Femur (tissue), 1 donor: Measurements from ENCODE around the gene BACE2.

Source experiments
- DNase-seq: peaks from one replicate; pipeline ENCODE4 v3.0.0-alpha.2; 2017

BACE2 gene

GRCh38 chr21:41167348-41168342, at the start of gene BACE2:
TSS of gene BACE2 (plus strand) at chr21:41168160. CDS start at chr21:41168264, 104 bp downstream.
- DNase-seq: peak; percentile 88

GRCh38 chr21:41119901-41120300, 48.1 kb upstream of the BACE2 start:
- no peak for DNase-seq

GRCh38 chr21:41120997-41121396, 47.0 kb upstream of the BACE2 start:
- DNase-seq: no peak

DNA sequence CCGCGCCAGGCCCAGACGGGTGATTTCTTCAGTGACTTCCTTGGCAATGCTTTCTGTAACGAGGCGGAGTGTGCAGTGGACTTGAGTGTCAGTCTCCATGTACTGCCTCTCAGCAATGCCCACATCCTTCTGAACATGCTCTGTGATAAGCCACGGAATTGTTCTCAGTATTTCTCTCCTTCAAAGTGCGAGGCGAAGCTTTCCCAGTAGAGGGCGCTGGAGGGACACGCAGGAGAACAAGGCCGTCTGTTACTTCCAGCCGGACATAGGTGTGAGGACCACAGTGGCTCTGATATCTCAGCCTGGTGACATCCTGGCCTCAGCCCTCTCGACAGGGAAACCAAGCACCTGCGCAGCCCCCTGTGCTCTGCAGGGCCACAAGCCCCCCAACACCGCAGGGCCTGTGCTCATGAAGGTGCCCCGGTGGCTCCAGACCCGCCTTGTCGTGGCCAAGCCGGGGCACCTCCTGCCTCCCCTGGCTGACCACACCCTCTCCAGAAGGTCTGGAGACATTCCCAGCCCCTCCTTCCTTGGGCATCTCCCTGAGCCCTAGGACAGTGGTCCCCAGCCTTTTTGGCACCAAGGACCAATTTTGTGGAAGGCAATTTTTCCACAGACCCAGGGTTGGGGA, 46.1 kb upstream of the BACE2 start:
- peak; percentile 87 for DNase-seq

DNA sequence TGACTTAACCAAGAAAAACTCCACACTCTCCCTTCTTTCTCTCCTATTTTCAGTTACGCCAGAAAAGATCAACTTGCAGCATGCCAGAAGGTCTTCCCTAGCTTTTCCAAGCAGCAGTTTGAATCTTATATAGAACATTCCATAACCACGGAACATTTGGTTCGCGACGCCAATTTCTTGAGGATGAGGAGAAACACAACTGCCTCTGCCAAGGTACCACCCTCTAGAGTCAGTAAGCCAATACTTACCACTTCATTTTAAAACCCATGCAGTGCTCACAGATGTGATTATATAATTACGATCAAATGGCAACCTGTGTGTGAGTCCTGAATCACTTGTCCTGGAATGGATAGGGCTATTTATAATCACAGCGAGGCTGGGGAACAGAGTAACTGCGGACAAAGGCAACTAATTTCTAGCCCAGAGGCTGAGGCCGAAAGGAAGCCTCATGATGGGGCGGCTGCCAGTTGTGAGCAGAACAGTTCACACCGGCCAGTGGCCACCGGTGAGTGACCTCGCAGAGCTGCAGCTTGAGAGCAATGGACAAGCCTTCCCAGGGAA, 43.2 kb upstream of the BACE2 start:
- peak; percentile 66 for DNase-seq

GRCh38 chr21:41128981-41129380, 39.0 kb upstream of the BACE2 start:
- no peak for DNase-seq

GRCh38 chr21:41130883-41131282, 37.1 kb upstream of the BACE2 start:
- DNase-seq: no peak

DNA sequence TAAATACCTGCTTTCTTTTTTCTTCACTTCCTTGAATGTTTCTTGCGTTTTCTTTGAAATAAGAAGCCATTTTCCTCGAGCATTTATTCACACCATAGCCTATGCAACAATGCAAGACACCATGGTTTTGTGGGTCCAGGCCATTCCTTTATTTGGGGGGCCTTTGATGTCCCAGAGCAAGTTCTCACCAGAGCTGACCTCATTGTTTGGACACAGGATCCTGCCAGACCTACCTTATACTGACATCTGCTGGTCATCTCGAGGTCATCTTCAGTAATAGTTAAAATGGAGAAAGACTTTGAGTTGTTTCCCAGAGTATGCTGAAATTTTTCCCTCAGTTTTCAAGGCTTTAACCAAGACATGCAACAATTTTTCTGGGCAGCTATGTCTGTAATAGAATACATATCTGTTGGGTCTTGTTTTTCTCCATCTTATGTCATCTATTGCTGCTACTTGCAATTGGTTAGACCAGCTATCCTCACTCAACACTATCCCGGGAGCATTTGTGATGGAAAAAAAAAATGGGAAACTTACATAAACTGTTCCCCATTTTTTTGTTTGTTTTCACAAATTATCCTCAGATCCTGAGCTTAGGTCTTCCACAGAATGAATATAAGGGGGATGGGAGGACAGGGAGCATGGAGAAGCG, 34.0 kb upstream of the BACE2 start:
- peak; percentile 48 for DNase-seq

GRCh38 chr21:41135746-41136145, 32.2 kb upstream of the BACE2 start:
- DNase-seq: peak; percentile 35

DNA sequence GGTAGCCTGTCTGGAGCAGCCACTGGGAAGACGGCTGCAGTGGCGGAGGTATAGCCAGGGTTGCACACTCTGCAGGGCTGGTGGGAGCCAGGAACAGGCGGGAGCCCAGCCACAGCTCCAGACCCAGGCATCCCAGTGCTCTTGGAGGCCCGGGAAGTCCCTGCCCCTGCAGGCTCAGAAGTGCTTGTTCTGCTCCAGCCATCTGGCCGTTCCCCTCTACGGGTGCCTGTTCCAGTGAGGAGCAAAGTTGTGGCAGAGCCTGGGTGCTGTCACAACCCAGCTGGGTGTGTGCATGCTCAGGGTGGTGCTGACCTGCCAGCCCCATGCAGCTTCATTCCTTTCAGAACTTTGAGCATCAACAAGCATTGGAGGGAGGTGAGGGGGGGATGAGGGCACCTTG, 31.7 kb upstream of the BACE2 start:
- no peak for DNase-seq

GRCh38 chr21:41137401-41137800, 30.6 kb upstream of the BACE2 start:
- DNase-seq: no peak

GRCh38 chr21:41137889-41138288, 30.1 kb upstream of the BACE2 start:
- no peak for DNase-seq

GRCh38 chr21:41138711-41139110, 29.2 kb upstream of the BACE2 start:
- DNase-seq: no peak

- no peak for DNase-seq
Measured at GRCh38 chr21:41139275-41139674, 28.7 kb upstream of the BACE2 start.

GRCh38 chr21:41139951-41140350, 28.0 kb upstream of the BACE2 start:
- DNase-seq: no peak

DNA sequence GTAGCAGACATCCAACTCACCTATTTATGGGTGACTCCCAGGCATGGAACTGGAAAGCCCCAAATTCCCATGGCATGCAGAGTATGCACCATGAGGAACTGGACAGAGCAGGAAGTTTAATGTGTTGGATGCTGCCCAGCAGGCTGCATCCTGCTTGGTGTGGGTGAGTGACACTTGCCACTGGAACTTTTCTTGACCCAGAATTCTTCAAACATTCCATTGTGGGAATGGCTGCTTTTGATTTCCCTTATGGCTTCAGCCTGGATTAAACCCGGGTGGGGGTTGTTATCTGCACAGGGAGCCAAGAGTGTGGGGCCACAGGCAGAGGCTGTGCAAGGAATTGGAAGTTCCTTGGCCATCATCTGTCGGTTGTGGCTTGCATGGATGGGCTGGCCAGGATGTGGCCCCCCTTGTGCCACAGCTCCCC, 26.9 kb upstream of the BACE2 start:
- DNase-seq: no peak

DNA sequence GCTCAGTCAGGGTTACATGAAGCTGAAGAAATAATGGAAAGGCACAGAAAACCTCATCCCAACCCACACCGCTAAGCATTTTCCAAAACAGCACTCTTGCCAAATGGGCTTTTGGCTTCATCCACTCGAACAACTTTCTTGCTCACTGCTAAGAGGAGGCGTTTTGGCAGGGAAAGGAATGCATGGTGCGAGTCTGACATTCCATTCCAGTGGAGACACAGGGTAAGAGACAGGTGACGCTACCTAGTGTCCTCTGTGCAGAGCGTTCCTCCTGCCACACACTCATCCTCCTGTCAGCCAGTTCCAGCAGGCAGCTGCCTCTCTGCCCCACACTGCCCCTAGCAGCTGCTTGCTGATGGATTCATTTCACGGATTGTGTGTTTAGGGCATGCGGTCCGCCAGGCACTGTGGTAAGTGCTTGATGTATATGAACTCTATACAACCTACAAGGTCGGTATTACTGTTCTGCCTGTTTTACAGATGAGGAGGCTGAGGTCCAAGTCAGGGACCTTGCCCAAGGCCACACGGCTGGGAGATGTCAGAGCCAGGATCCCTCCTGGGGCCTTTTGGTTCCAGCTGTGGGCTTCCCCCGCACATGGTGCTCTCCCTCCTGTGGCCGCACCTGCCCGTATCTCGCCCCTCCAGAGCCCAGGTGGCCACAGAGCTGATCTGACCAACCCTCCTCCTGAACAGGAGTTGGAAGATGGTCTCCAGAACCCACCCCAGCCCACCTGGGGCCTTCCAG, 25.7 kb upstream of the BACE2 start:
- DNase-seq: peak; percentile 84

- DNase-seq: no peak
Measured at GRCh38 chr21:41143596-41144325, 24.2 kb upstream of the BACE2 start.

DNA sequence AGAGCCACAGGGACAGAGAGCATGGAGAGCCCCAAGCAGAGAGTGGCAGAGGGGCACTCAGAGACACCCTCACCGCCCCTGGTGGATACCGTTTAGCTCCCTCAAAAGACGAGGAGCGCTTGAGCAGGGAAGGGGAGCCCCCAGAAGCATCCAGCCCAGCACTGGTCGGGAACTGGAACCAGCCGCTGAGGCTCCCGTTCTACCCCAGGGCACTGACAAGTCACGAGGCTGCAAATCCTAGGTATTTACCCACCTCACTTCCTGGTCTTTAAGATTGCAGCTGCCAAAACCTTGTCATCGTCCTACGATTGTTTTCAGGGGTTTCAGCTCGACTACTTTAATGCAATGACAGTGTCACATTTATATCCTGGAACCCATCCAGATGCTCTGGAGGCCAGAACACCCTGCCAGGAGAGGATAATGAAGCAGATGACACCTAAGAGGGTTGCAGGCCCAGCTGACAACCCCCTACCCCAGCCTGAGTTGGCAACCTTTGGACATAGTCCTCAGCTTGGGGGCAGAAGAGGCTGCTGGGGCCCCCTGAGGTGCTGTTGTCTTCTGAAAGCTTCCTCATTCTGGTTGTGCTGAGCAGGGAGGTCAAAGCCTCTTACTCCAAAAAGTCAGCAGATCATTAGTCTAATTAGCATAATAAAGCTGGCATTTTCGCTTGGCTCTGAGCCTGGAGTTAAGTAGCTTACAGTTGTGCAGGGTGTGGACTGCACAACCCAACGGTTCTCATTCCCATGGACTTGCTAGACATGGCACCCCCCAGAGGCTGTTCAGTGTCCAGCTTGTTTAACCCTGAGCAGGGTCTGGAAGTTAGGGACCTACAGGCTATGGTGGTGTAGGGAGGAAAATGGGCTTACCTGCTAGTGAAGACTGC, 20.6 kb upstream of the BACE2 start:
- DNase-seq: no peak

DNA sequence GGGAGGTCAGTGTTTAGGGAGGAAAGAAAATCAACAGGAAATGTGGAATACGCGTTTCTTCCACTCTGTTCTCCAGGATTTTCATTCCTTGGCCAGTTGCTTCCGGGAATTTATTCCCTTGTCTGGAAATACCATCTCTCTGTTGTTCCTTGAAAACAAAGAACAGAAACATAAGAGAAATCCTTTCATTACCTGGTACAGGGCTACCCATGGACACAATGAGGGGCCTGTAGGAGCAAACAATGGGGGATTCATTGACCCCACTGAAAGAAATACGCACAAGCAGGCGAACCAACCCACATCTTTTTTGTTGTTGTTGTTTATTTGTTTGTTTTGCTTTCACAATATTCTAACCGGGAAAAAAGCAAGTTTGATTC, 20.0 kb upstream of the BACE2 start:
- no peak for DNase-seq

GRCh38 chr21:41148798-41149197, 19.2 kb upstream of the BACE2 start:
- DNase-seq: no peak
